ENCODE measurements around the gene BNIP5. TPM values are rescaled to one million over a fixed set of nuclear protein-coding genes. Genes with fewer than 3 reads are reported as not detected.

BNIP5 gene
- total RNA-seq, 1 experiment from 2014 or later: not detected

DNA sequence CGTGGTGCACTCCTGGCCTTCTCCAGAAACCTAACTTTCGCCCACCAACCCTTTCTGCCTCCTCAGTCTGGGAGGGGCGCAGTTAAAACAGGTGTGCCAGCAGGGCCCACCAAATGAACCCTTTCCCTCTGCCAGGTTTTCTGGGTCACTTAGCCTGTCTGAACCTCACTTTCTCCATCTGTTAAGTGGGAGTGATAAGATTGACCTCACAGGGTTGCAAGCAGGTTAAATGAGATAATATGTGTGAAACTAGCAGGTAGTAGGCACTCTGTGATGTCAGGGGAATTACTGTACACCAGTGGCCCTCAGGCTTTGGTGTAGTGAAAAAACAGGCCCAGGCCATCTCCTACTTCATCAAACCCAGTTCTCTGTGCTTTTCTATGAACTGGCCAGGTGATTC is 14.1 kb downstream of the BNIP5 start:
- no peaks in the 10 kb centered on the region for H3K27me3 ChIP-seq (replicated peaks; ENCODE audit: insufficient read depth, low read depth, low read length, poor library complexity)
- no peak overlapping the region for H3K4me3 ChIP-seq (ENCODE audit: low read depth, low read length, poor library complexity, severe bottlenecking)
- no peaks in the 10 kb centered on the region for H3K36me3 ChIP-seq (ENCODE audit: insufficient read depth, low read length, poor library complexity, severe bottlenecking)
- TF ChIP-seq, protein P1, sequence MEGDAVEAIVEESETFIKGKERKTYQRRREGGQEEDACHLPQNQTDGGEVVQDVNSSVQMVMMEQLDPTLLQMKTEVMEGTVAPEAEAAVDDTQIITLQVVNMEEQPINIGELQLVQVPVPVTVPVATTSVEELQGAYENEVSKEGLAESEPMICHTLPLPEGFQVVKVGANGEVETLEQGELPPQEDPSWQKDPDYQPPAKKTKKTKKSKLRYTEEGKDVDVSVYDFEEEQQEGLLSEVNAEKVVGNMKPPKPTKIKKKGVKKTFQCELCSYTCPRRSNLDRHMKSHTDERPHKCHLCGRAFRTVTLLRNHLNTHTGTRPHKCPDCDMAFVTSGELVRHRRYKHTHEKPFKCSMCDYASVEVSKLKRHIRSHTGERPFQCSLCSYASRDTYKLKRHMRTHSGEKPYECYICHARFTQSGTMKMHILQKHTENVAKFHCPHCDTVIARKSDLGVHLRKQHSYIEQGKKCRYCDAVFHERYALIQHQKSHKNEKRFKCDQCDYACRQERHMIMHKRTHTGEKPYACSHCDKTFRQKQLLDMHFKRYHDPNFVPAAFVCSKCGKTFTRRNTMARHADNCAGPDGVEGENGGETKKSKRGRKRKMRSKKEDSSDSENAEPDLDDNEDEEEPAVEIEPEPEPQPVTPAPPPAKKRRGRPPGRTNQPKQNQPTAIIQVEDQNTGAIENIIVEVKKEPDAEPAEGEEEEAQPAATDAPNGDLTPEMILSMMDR (conservative IDR thresholded peaks at IDR 0.05; ENCODE audit: low read depth, low read length): no peak
- TF ChIP-seq EZH2 (IDR thresholded peaks at IDR 0.05; ENCODE audit: borderline replicate concordance, low read depth, low read length, poor library complexity, severe bottlenecking): no peak
- H3K4me1 ChIP-seq (ENCODE audit: insufficient read depth, low read length, poor library complexity, severe bottlenecking): no peaks in the 10 kb centered on the region
- BruUV-seq (replicated peaks): no TSS peak
- intact Hi-C loops (cut with micrococcal nuclease; ENCODE audit: unreplicated experiment): no loop called here
- no peak for DNase-seq (ENCODE audit: low spot score)
- no peak overlapping the region for H3K27ac ChIP-seq (ENCODE audit: low read depth, low read length, poor library complexity, severe bottlenecking)
- no peaks in the 10 kb centered on the region for H3K9me3 ChIP-seq (ENCODE audit: low read depth, low read length, poor library complexity, severe bottlenecking)
- ChIA-PET POLR2A (ENCODE audit: low non-redundant PET) (no interaction called here), CTCF (interaction anchor here (1.4 kb wide), 1 partner anchor 20 kb away, joined by 4 read pairs; no protein-coding TSS in a partner anchor)

GRCh38 chr6:36320475-36320874 is 16.2 kb downstream of the BNIP5 start:
- POLR2A ChIA-PET (ENCODE audit: low non-redundant PET): no interaction called here

GRCh38 chr6:36319821-36320220 is 16.9 kb downstream of the BNIP5 start:
- CTCF ChIA-PET: interaction anchor here (1.5 kb wide), 1 partner anchor 23 kb away, joined by 3 read pairs; no protein-coding TSS in a partner anchor
- H3K4me1 ChIP-seq (ENCODE audit: insufficient read depth, low read length, poor library complexity, severe bottlenecking): no peaks in the 10 kb centered on the region
- BruUV-seq (replicated peaks): no TSS peak
- intact Hi-C loops (cut with micrococcal nuclease; ENCODE audit: unreplicated experiment): no loop called here
- H3K4me3 ChIP-seq (ENCODE audit: low read depth, low read length, poor library complexity, severe bottlenecking): no peak overlapping the region
- DNase-seq (ENCODE audit: low spot score): no peak
- H3K27ac ChIP-seq (ENCODE audit: low read depth, low read length, poor library complexity, severe bottlenecking): no peak overlapping the region
- POLR2A ChIA-PET (ENCODE audit: low non-redundant PET): no interaction called here
- H3K27me3 ChIP-seq (replicated peaks; ENCODE audit: insufficient read depth, low read depth, low read length, poor library complexity): no peaks in the 10 kb centered on the region
- H3K36me3 ChIP-seq (ENCODE audit: insufficient read depth, low read length, poor library complexity, severe bottlenecking): no peaks in the 10 kb centered on the region
- TF ChIP-seq, protein P1 (conservative IDR thresholded peaks at IDR 0.05; ENCODE audit: low read depth, low read length): no peak
- no peak for TF ChIP-seq EZH2 (IDR thresholded peaks at IDR 0.05; ENCODE audit: borderline replicate concordance, low read depth, low read length, poor library complexity, severe bottlenecking)
- H3K9me3 ChIP-seq (ENCODE audit: low read depth, low read length, poor library complexity, severe bottlenecking): no peaks in the 10 kb centered on the region

More at GRCh38 chr6:36320475-36320874, 16.2 kb downstream of the BNIP5 start:
- CTCF ChIA-PET: interaction anchor here (1.5 kb wide), 1 partner anchor 24 kb away, joined by 3 read pairs; no protein-coding TSS in a partner anchor
- H3K27ac ChIP-seq (ENCODE audit: low read depth, low read length, poor library complexity, severe bottlenecking): no peak overlapping the region
- intact Hi-C loops (cut with micrococcal nuclease; ENCODE audit: unreplicated experiment): no loop called here
- H3K27me3 ChIP-seq (replicated peaks; ENCODE audit: insufficient read depth, low read depth, low read length, poor library complexity): no peaks in the 10 kb centered on the region
- no peaks in the 10 kb centered on the region for H3K36me3 ChIP-seq (ENCODE audit: insufficient read depth, low read length, poor library complexity, severe bottlenecking)
- H3K4me3 ChIP-seq (ENCODE audit: low read depth, low read length, poor library complexity, severe bottlenecking): no peak overlapping the region
- no peaks in the 10 kb centered on the region for H3K4me1 ChIP-seq (ENCODE audit: insufficient read depth, low read length, poor library complexity, severe bottlenecking)
- no peak for DNase-seq (ENCODE audit: low spot score)
- BruUV-seq (replicated peaks): no TSS peak
- TF ChIP-seq, protein P1 (conservative IDR thresholded peaks at IDR 0.05; ENCODE audit: low read depth, low read length): no peak
- TF ChIP-seq EZH2 (IDR thresholded peaks at IDR 0.05; ENCODE audit: borderline replicate concordance, low read depth, low read length, poor library complexity, severe bottlenecking): no peak
- H3K9me3 ChIP-seq (ENCODE audit: low read depth, low read length, poor library complexity, severe bottlenecking): no peaks in the 10 kb centered on the region
